Stimulated activated CD8-positive, alpha-beta memory T cell treated with anti-CD3 and anti-CD28 coated beads, Interleukin-12 subunit alpha, Interleukin-12 subunit beta, amount 100 ng/mL, for 1 hour (primary cell): ENCODE measurements around the gene LIMS1.
"Not testable (repeated sequence)": the region's sequence is repeated elsewhere in the genome, so short reads cannot be mapped to it uniquely, and the experiment has no call there.

Source experiments
- DNase-seq: peaks from one replicate; pipeline ENCODE4 v3.0.0-alpha.2; 2020; ENCODE audit warnings: low read depth

Gene LIMS1

DNA sequence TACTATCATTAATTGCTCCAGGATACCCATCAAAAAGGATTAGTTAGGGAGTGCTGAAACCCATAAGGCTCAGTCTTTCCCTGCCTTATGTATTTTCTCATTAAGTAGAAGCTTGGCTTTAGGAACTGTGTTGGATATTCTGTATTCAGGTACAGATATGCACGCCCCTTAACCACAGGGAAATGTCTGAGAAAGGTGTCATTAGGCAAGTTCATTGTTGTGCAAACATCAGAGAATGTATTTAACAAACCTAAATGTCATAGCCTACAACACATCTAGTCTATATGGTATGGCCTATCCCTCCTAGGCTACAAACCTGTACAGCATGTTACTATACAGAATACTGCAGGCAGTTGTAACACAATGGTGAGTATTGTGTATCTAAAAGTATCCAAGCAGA, 130.7 kb downstream of the LIMS1 start:
- DNase-seq: not testable (repeated sequence)

DNA sequence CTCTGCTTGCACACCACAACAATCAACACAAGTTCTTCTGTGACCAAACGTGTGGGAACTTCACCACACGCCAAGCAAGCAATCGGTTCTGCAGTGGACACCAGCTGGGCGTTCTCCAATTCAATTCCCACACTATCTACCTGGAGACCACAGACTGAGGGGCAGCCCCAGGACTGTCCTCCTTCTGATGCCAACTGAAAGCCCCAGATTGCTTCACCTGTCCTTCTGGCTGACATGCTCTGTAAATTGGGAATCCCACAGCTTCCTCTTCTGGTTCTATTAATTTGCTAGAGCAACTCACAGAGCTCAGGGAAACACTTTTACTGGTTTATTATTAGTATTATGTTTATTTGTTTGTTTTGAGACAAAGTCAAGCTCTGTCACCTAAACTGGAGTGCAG, 131.7 kb downstream of the LIMS1 start:
- not testable (repeated sequence) for DNase-seq

DNA sequence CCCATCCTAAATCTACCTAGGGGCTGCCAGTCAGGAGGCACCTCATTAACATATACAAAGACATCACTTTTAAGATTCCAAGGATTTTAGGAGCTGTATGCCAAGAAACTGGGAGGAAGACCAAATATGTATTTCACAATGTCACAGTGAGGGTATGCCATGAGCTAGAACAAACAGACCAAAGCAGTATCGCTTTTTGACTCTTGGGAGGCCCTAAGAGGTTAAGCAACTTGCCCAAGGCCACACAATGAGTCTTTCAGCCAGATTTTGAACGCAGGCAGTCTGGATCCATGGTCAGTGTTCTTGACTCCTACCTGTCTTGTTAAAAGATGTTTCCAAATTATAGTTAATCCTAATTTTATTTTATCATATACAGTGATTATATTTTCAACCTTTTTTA, 132.9 kb downstream of the LIMS1 start:
- not testable (repeated sequence) for DNase-seq

DNA sequence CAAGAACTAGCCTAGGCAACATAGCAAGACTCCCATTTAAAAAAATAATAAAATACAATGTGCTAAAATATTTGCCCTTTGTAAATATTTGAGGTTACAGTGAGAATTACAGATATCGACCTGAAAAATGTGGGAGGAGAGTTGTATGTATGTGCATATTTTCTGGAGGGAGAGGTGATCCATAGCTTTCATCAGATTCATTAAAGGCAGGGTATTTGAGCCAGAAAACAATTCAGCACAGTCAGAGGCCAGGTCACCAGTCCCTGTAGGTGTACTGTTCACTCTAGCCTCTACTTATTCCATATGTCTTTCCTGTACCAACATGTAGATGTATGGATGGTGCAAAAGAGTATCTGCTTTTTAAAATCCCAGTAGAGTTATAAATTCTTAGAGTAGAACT, 136.0 kb downstream of the LIMS1 start:
- not testable (repeated sequence) for DNase-seq

GRCh38 chr2:108672200-108672805, 138.0 kb downstream of the LIMS1 start:
- DNase-seq: not testable (repeated sequence)

DNA sequence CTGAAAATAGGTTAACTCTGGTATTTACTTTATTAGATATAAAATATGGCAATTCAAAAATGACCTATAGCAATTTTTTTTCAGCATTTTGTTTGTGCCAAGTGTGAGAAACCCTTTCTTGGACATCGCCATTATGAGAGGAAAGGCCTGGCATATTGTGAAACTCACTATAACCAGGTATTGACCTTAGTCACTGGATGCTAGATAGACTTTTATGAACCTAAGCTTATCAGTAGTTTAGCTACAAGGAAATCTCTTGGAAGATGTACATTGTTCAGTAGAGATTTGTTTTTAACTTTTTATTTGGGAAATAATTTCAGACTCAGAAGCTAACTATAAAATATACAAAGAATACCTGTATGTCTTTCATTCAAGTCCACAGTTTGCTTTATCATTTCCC, 142.3 kb downstream of the LIMS1 start:
- DNase-seq: not testable (repeated sequence)

GRCh38 chr2:108677239-108677744, 143.0 kb downstream of the LIMS1 start:
- not testable (repeated sequence) for DNase-seq

- not testable (repeated sequence) for DNase-seq
These were observed 144.0 kb downstream of the LIMS1 start for GRCh38 chr2:108678198-108678651.

DNA sequence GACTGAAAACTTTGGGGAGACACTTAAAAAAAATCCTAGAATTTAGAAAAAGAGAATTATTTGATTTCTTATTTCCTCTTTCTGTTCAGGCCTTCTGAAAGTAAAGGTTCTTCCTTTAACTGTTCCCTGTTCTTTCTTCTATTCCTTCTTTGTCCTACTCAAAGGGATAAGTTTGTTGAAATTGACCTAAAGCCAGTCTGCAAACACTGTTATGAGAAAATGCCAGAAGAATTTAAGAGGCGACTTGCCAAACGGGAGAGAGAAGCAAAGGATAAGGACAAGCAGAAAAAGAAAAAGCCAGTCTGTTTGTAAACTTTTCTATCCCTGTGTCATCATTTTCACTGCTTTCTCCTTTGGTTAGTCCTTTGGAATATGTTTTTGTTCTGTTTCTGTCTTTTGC, 146.5 kb downstream of the LIMS1 start:
- DNase-seq: not testable (repeated sequence)

- DNase-seq: not testable (repeated sequence)
These were observed 154.8 kb downstream of the LIMS1 start for GRCh38 chr2:108688818-108689756.

- DNase-seq: not testable (repeated sequence)
These were observed 155.7 kb downstream of the LIMS1 start for GRCh38 chr2:108690001-108690400.

GRCh38 chr2:108691447-108691846, 157.2 kb downstream of the LIMS1 start:
- no peak for DNase-seq

- DNase-seq: no peak
These were observed 166.9 kb downstream of the LIMS1 start for GRCh38 chr2:108701208-108701607.

DNA sequence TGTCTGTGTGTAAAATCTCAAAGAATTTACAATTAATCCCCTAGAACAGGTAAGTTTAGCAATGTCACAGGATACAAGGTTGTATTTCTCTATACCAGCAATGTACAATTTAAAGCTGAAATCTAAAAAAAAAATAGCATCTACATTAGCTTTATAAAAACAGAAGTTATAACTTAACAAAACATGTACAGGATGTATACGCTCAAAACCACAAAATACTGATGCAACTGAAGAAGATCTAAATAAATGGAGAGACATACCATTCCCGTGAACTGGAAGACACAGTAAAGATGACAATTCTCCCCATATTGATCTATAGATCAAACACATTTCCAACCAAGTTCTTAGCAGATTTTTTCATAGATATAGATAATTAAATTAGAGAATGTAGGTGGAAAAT, 167.5 kb downstream of the LIMS1 start:
- DNase-seq: no peak

GRCh38 chr2:108704871-108705270, 170.6 kb downstream of the LIMS1 start:
- DNase-seq: no peak

DNA sequence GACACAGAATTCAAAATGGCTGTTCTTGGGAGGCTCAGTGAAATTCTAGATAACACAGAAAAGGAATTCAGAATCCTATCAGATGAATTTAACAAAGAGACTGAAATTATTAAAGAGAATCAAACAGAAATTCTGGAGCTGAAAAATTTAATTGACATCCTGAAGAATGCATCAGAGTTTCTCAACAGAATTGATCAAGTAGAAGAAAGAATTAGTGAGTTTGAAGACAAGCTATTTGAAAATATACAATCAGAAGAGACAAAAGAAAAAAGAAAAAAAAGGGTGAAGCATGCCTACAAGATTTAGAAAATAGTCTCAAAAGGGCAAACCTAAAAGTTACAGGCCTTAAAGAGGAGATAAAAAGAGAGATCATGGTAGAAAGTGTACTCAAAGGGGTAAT, 173.0 kb downstream of the LIMS1 start:
- DNase-seq: no peak

DNA sequence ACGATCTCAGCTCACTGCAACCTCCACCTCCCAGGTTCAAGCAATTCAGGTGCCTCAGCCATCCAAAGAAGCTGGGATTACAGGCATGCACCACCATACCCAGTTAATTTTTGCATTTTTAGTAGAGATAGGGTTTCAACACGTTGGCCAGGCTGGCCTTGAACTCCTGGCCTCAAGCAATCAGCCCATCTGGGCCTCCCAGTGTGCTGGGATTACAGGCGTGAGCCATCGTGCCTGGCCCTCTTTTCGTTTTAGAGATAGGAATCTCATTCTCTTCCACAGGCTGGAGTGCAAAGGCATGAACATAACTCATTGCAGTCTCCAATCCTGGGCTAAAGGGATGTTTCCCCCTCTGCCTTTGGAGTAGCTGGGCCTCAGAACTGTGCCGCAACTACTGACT, 182.7 kb downstream of the LIMS1 start:
- not testable (repeated sequence) for DNase-seq

DNA sequence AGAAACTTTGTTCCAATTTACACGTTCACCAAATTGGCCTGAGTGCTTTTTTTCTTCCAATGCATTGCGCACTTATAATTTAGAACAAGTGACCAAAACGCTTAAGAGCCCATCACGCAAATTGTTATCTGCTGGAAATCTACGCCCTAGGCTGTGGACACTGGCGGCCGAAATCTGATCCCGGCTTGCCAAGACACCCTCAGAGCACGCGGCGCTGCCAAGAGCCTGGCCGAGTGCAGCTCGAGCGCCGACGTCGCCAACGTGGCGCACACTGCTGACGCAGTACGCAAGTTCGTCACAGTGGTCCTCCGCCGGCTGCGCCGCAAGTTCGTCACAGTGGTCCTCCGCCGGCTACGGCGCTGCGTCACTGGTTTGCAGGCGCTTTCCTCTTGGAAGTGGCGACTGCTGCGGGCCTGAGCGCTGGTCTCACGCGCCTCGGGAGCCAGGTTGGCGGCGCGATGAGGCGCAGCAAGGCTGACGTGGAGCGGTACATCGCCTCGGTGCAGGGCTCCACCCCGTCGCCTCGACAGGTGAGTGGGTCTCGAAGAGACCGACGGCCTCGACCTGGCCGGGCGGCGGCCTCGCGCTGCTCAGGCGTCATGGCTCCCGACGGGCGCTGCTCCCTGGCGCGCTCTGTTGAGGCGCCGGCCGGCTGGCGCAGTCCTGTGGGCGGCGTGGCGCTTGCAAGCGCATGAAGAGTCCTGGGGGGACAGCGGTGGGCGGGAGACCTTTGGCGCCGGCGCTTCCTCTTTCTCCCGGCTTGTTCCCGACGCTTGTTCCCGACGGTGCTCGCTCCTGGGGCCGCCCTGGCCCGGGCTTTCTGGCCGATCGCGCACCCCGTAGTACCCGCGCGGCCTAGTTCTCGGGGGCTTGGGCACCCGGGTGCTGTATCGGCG, 185.1 kb downstream of the LIMS1 start, which contains the start of gene RANBP2:
TSS of gene RANBP2 (plus strand) at position 334 of the 896 bp plus-strand sequence. CDS start at position 459, 125 bp downstream.
- peak; percentile 87 for DNase-seq

- DNase-seq: not testable (repeated sequence)
These were observed 191.8 kb downstream of the LIMS1 start for GRCh38 chr2:108726048-108726447.

- DNase-seq: not testable (repeated sequence)
These were observed 200.4 kb downstream of the LIMS1 start for GRCh38 chr2:108734656-108735055.
